GM10266 (cell line): ENCODE measurements around the gene GPATCH3.

Experiments used
- DNase-seq: peaks from one replicate; pipeline ENCODE4 v3.0.0; 2012; ENCODE audit errors: extremely low spot score
- CTCF ChIP-seq: IDR thresholded peaks from 2 replicates; pipeline ENCODE4 v1.5.1; 2012; ENCODE audit warnings: mild to moderate bottlenecking, low read depth; ENCODE audit not compliant: control insufficient read depth, insufficient read depth; ENCODE audit errors: missing control alignments

The GPATCH3 gene

GRCh38 chr1:26856604-26857469 lies 43.4 kb downstream of the GPATCH3 start:
- no peak for TF ChIP-seq CTCF
- no peak for DNase-seq

GRCh38 chr1:26856181-26856580 lies 44.1 kb downstream of the GPATCH3 start:
- TF ChIP-seq CTCF, result no peak
- DNase-seq, result no peak

- no peak for DNase-seq
- TF ChIP-seq CTCF, result no peak
These were observed 44.6 kb downstream of the GPATCH3 start for GRCh38 chr1:26855636-26856035.

GRCh38 chr1:26854906-26855305 lies 45.4 kb downstream of the GPATCH3 start:
- TF ChIP-seq CTCF, result no peak
- no peak for DNase-seq

- no peak for DNase-seq
- TF ChIP-seq CTCF, result no peak
These were observed 46.7 kb downstream of the GPATCH3 start for GRCh38 chr1:26853600-26853999.

- peak; percentile 72 for DNase-seq
- peak; percentile 74 for TF ChIP-seq CTCF
These were observed 47.1 kb downstream of the GPATCH3 start for GRCh38 chr1:26853156-26853555.

- TF ChIP-seq CTCF, result peak; percentile 1
- DNase-seq, result no peak
These were observed 47.6 kb downstream of the GPATCH3 start for GRCh38 chr1:26852701-26853100.
